ENCODE results near the gene ARRB1. TPM values are rescaled to one million over a fixed set of nuclear protein-coding genes. Genes with fewer than 3 reads are reported as not detected.
A peak's percentile ranks its signal among the peaks of the same experiment; 100 is the strongest.

Gene ARRB1
- total and polyA plus RNA-seq, 2 of the 13 experiments (the other 11 are each of a cell fraction or from before 2014, with no cell fraction given): 22.5 to 35.7 TPM

DNA sequence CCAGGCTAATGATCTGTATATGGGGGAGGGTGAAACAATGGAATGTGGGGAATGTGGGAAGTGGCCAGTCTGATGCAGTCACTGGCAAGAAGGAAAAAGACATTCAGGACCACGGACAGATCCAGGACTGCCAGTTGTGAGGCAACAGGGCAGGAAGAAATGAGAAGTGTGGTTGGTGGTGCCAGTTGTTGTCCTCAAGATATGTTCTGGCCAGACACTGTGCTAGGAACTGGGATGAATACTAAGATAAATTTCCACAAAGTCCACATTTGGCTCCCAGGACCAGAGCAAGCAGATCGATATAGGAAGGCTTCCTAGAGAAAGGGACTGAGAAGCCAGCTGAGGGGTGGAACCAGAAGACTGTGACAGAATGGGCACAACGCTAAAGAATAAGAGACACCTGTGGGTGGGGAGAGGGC lies 117.7 kb downstream of the ARRB1 start (continued):
- TF ChIP-seq, protein P1, sequence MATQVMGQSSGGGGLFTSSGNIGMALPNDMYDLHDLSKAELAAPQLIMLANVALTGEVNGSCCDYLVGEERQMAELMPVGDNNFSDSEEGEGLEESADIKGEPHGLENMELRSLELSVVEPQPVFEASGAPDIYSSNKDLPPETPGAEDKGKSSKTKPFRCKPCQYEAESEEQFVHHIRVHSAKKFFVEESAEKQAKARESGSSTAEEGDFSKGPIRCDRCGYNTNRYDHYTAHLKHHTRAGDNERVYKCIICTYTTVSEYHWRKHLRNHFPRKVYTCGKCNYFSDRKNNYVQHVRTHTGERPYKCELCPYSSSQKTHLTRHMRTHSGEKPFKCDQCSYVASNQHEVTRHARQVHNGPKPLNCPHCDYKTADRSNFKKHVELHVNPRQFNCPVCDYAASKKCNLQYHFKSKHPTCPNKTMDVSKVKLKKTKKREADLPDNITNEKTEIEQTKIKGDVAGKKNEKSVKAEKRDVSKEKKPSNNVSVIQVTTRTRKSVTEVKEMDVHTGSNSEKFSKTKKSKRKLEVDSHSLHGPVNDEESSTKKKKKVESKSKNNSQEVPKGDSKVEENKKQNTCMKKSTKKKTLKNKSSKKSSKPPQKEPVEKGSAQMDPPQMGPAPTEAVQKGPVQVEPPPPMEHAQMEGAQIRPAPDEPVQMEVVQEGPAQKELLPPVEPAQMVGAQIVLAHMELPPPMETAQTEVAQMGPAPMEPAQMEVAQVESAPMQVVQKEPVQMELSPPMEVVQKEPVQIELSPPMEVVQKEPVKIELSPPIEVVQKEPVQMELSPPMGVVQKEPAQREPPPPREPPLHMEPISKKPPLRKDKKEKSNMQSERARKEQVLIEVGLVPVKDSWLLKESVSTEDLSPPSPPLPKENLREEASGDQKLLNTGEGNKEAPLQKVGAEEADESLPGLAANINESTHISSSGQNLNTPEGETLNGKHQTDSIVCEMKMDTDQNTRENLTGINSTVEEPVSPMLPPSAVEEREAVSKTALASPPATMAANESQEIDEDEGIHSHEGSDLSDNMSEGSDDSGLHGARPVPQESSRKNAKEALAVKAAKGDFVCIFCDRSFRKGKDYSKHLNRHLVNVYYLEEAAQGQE (IDR thresholded peaks at IDR 0.05; ENCODE audit: borderline replicate concordance in 1 of 2, low read depth in 1 of 2, low read length in 2 of 2): peak; percentile 95 to 98
- peak; percentile 62; the same call in 1 of the 2 replicates for TF ChIP-seq SALL1 (CRISPR knock-in tag; IDR thresholded peaks at IDR 0.05)
- TF ChIP-seq ZNF773 (CRISPR knock-in tag; IDR thresholded peaks at IDR 0.05; ENCODE audit: borderline replicate concordance): peak; percentile 51; the same call in 1 of the 2 replicates
- TF ChIP-seq ZBTB1 (CRISPR knock-in tag; IDR thresholded peaks at IDR 0.05; ENCODE audit: borderline replicate concordance): no peak
- TF ChIP-seq MIER2 (CRISPR knock-in tag; IDR thresholded peaks at IDR 0.05): peak; percentile 99
- TF ChIP-seq ZNF547 (CRISPR knock-in tag; IDR thresholded peaks at IDR 0.05): no peak
- no peak for TF ChIP-seq CREB3 (CRISPR knock-in tag; IDR thresholded peaks at IDR 0.05)
- 0 out of 2 replicates have a peak, but pooled peaks have one; percentile 29 for TF ChIP-seq ZNF263 (CRISPR knock-in tag; IDR thresholded peaks at IDR 0.05)
- TF ChIP-seq ZNF563 (CRISPR knock-in tag; IDR thresholded peaks at IDR 0.05): peak; percentile 43; the same call in 1 of the 2 replicates
- no peak for TF ChIP-seq ZNF678 (CRISPR knock-in tag; IDR thresholded peaks at IDR 0.05)
- TF ChIP-seq, protein P2, sequence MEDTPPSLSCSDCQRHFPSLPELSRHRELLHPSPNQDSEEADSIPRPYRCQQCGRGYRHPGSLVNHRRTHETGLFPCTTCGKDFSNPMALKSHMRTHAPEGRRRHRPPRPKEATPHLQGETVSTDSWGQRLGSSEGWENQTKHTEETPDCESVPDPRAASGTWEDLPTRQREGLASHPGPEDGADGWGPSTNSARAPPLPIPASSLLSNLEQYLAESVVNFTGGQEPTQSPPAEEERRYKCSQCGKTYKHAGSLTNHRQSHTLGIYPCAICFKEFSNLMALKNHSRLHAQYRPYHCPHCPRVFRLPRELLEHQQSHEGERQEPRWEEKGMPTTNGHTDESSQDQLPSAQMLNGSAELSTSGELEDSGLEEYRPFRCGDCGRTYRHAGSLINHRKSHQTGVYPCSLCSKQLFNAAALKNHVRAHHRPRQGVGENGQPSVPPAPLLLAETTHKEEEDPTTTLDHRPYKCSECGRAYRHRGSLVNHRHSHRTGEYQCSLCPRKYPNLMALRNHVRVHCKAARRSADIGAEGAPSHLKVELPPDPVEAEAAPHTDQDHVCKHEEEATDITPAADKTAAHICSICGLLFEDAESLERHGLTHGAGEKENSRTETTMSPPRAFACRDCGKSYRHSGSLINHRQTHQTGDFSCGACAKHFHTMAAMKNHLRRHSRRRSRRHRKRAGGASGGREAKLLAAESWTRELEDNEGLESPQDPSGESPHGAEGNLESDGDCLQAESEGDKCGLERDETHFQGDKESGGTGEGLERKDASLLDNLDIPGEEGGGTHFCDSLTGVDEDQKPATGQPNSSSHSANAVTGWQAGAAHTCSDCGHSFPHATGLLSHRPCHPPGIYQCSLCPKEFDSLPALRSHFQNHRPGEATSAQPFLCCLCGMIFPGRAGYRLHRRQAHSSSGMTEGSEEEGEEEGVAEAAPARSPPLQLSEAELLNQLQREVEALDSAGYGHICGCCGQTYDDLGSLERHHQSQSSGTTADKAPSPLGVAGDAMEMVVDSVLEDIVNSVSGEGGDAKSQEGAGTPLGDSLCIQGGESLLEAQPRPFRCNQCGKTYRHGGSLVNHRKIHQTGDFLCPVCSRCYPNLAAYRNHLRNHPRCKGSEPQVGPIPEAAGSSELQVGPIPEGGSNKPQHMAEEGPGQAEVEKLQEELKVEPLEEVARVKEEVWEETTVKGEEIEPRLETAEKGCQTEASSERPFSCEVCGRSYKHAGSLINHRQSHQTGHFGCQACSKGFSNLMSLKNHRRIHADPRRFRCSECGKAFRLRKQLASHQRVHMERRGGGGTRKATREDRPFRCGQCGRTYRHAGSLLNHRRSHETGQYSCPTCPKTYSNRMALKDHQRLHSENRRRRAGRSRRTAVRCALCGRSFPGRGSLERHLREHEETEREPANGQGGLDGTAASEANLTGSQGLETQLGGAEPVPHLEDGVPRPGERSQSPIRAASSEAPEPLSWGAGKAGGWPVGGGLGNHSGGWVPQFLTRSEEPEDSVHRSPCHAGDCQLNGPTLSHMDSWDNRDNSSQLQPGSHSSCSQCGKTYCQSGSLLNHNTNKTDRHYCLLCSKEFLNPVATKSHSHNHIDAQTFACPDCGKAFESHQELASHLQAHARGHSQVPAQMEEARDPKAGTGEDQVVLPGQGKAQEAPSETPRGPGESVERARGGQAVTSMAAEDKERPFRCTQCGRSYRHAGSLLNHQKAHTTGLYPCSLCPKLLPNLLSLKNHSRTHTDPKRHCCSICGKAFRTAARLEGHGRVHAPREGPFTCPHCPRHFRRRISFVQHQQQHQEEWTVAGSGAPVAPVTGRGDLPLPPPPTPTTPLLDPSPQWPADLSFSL (CRISPR knock-in tag; IDR thresholded peaks at IDR 0.05): no peak
- 0 out of 2 replicates have a peak, but pooled peaks have one; percentile 55 for TF ChIP-seq SP140L (CRISPR knock-in tag; IDR thresholded peaks at IDR 0.05; ENCODE audit: borderline replicate concordance)
- peak; percentile 57; the same call in 1 of the 2 replicates for TF ChIP-seq ZNF709 (CRISPR knock-in tag; IDR thresholded peaks at IDR 0.05)
- no peak for TF ChIP-seq JDP2 (CRISPR knock-in tag; IDR thresholded peaks at IDR 0.05; ENCODE audit: borderline replicate concordance)
- TF ChIP-seq ZNF414 (CRISPR knock-in tag; IDR thresholded peaks at IDR 0.05): 0 out of 2 replicates have a peak, but pooled peaks have one; percentile 28
- peak; percentile 62; the same call in 1 of the 2 replicates for TF ChIP-seq FOXM1 (CRISPR knock-in tag; IDR thresholded peaks at IDR 0.05)
- TF ChIP-seq ZNF879 (CRISPR knock-in tag; IDR thresholded peaks at IDR 0.05): no peak
